Stimulated activated naive CD8-positive, alpha-beta T cell treated with anti-CD3 and anti-CD28 coated beads, Interleukin-15, amount 100 ng/mL, for 72 hours (primary cell): ENCODE results near the gene USP12.
"Not testable (repeated sequence)": the region's sequence is repeated elsewhere in the genome, so short reads cannot be mapped to it uniquely, and the experiment has no call there.

Source experiments
- ATAC-seq: fragments of 150-1000 bp; cut with Tn5 transposase; 2 replicates; pipeline ENCODE4 v1.10.0; 2021; ENCODE audit warnings: mild to moderate bottlenecking, moderate library complexity
- DNase-seq, 2 donors: peaks; one replicate each; pipeline ENCODE4 v3.0.0; 2021 to 2022
- H3K27ac Mint-ChIP-seq, 2 donors: one replicate each; pipeline ENCODE4 v1.8.0; 2022; ENCODE audit warnings: mild to moderate bottlenecking in 2 of 2, mixed read lengths in 2 of 2, moderate library complexity in 2 of 2
- H3K27me3 Mint-ChIP-seq: one replicate; pipeline ENCODE4 v1.8.0; 2022; ENCODE audit warnings: mixed read lengths
- H3K4me1 Mint-ChIP-seq: one replicate; pipeline ENCODE4 v1.8.0; 2022; ENCODE audit warnings: mild to moderate bottlenecking, mixed read lengths
- H3K4me3 Mint-ChIP-seq, 2 donors: one replicate each; pipeline ENCODE4 v1.8.0; 2022; ENCODE audit warnings: mild to moderate bottlenecking in 2 of 2, mixed read lengths in 2 of 2, moderate library complexity in 1 of 2
- H3K9me3 Mint-ChIP-seq, 2 donors: one replicate each; pipeline ENCODE4 v1.8.0; 2022; ENCODE audit warnings: mixed read lengths in 2 of 2

The USP12 gene

GRCh38 chr13:27141746-27142145, 29.9 kb downstream of the USP12 start:
- ATAC-seq, result no peak
- H3K4me1 Mint-ChIP-seq, result peaks cover 67% of the 10 kb centered on the region
- H3K9me3 Mint-ChIP-seq, result peaks cover 4 to 6% of the 10 kb centered on the region in 2 donors
- H3K27ac Mint-ChIP-seq, result no peak overlapping the region
- no peaks in the 10 kb centered on the region for H3K27me3 Mint-ChIP-seq
- no peak for DNase-seq
- no peak overlapping the region for H3K4me3 Mint-ChIP-seq

- not testable (repeated sequence) for H3K27me3 Mint-ChIP-seq, H3K4me3 Mint-ChIP-seq, ATAC-seq, H3K27ac Mint-ChIP-seq, H3K9me3 Mint-ChIP-seq, DNase-seq
- peaks cover 64% of the 10 kb centered on the region for H3K4me1 Mint-ChIP-seq
These were observed 30.5 kb downstream of the USP12 start for GRCh38 chr13:27141159-27141558.

- H3K9me3 Mint-ChIP-seq, result peaks cover 4 to 6% of the 10 kb centered on the region in 2 donors
- DNase-seq, result no peak
- no peak for ATAC-seq
- H3K4me3 Mint-ChIP-seq, result no peak overlapping the region
- no peaks in the 10 kb centered on the region for H3K27me3 Mint-ChIP-seq
- H3K27ac Mint-ChIP-seq, result no peak overlapping the region
- H3K4me1 Mint-ChIP-seq, result peaks cover 59% of the 10 kb centered on the region
These were observed 31.6 kb downstream of the USP12 start for GRCh38 chr13:27140060-27140459.

- H3K4me3 Mint-ChIP-seq, result no peak overlapping the region
- peaks cover 61% of the 10 kb centered on the region for H3K4me1 Mint-ChIP-seq
- no peak for ATAC-seq
- no peak for DNase-seq
- H3K27me3 Mint-ChIP-seq, result no peaks in the 10 kb centered on the region
- peaks cover 4 to 6% of the 10 kb centered on the region in 2 donors for H3K9me3 Mint-ChIP-seq
- H3K27ac Mint-ChIP-seq, result no peak overlapping the region
These were observed 32.0 kb downstream of the USP12 start for GRCh38 chr13:27139565-27139964.

GRCh38 chr13:27138457-27139093, 33.0 kb downstream of the USP12 start:
- H3K4me3 Mint-ChIP-seq, result no peak overlapping the region
- peak overlapping the region in 1 of 2 donors; percentile 38 for H3K27ac Mint-ChIP-seq
- DNase-seq (no peak), ATAC-seq (peak; percentile 49)
- H3K27me3 Mint-ChIP-seq, result no peaks in the 10 kb centered on the region
- H3K4me1 Mint-ChIP-seq, result peaks cover 68% of the 10 kb centered on the region
- H3K9me3 Mint-ChIP-seq, result peaks cover 2 to 6% of the 10 kb centered on the region in 2 donors

GRCh38 chr13:27137759-27138158, 33.9 kb downstream of the USP12 start:
- H3K27ac Mint-ChIP-seq, result no peak overlapping the region
- peaks cover 0 to 6% of the 10 kb centered on the region in 2 donors for H3K9me3 Mint-ChIP-seq
- H3K4me3 Mint-ChIP-seq, result no peak overlapping the region
- ATAC-seq, result no peak
- peaks cover 72% of the 10 kb centered on the region for H3K4me1 Mint-ChIP-seq
- DNase-seq, result no peak
- H3K27me3 Mint-ChIP-seq, result no peaks in the 10 kb centered on the region

GRCh38 chr13:27135023-27135422, 36.6 kb downstream of the USP12 start:
- ATAC-seq (no peak), DNase-seq (no peak)
- Mint-ChIP-seq H3K9me3 (no peaks in the 10 kb centered on the region), H3K4me1 (peaks cover 80% of the 10 kb centered on the region), H3K27me3 (no peaks in the 10 kb centered on the region), H3K27ac (peak overlapping the region in 1 of 2 donors; percentile 81), H3K4me3 (peak overlapping the region; percentile 31 to 39)

- Mint-ChIP-seq H3K9me3 (no peaks in the 10 kb centered on the region), H3K4me3 (peak overlapping the region in 1 of 2 donors; percentile 39), H3K27ac (peak overlapping the region in 1 of 2 donors; percentile 33), H3K4me1 (peaks cover 82% of the 10 kb centered on the region), H3K27me3 (no peaks in the 10 kb centered on the region)
- no peak for ATAC-seq
- no peak for DNase-seq
These were observed 37.7 kb downstream of the USP12 start for GRCh38 chr13:27133889-27134288.

- H3K4me1 Mint-ChIP-seq, result peaks cover 82% of the 10 kb centered on the region
- no peaks in the 10 kb centered on the region for H3K9me3 Mint-ChIP-seq
These were observed 39.1 kb downstream of the USP12 start for GRCh38 chr13:27132538-27132937.

GRCh38 chr13:27131906-27132305, 39.7 kb downstream of the USP12 start:
- ATAC-seq (no peak), DNase-seq (no peak)
- Mint-ChIP-seq H3K4me3 (peak overlapping the region; percentile 52 to 74), H3K27me3 (no peaks in the 10 kb centered on the region), H3K9me3 (no peaks in the 10 kb centered on the region), H3K4me1 (peaks cover 86% of the 10 kb centered on the region), H3K27ac (peak overlapping the region; percentile 59 to 94)

More at GRCh38 chr13:27132538-27132937, 39.1 kb downstream of the USP12 start:
- Mint-ChIP-seq H3K27me3 (no peaks in the 10 kb centered on the region), H3K27ac (peak overlapping the region; percentile 75 to 94), H3K4me3 (peak overlapping the region; percentile 52 to 74)
- DNase-seq (peak; percentile 28 to 49), ATAC-seq (peak; percentile 79)

GRCh38 chr13:27130979-27131623, 40.5 kb downstream of the USP12 start:
- Mint-ChIP-seq H3K4me3 (peak overlapping the region; percentile 67 to 81), H3K9me3 (no peaks in the 10 kb centered on the region), H3K4me1 (peaks cover 91% of the 10 kb centered on the region), H3K27ac (peak overlapping the region; percentile 59 to 94), H3K27me3 (no peaks in the 10 kb centered on the region)
- DNase-seq, result peak; percentile 74 to 88
- ATAC-seq, result peak; percentile 92

- Mint-ChIP-seq H3K27ac (peak overlapping the region in 1 of 2 donors; percentile 90), H3K4me3 (peak overlapping the region; percentile 67 to 81), H3K4me1 (peaks cover 93% of the 10 kb centered on the region), H3K27me3 (no peaks in the 10 kb centered on the region), H3K9me3 (no peaks in the 10 kb centered on the region)
- ATAC-seq (peak; percentile 2), DNase-seq (no peak)
These were observed 41.2 kb downstream of the USP12 start for GRCh38 chr13:27130223-27130978.

- Mint-ChIP-seq H3K27me3 (no peaks in the 10 kb centered on the region), H3K4me3 (peak overlapping the region; percentile 42 to 64), H3K27ac (peak overlapping the region; percentile 14 to 59), H3K9me3 (peaks cover 6 to 8% of the 10 kb centered on the region in 2 donors), H3K4me1 (peaks cover 88% of the 10 kb centered on the region)
- ATAC-seq (no peak), DNase-seq (no peak)
These were observed 42.6 kb downstream of the USP12 start for GRCh38 chr13:27128825-27129627.

GRCh38 chr13:27126859-27127258, 44.8 kb downstream of the USP12 start:
- H3K27me3 Mint-ChIP-seq, result no peaks in the 10 kb centered on the region
- H3K4me1 Mint-ChIP-seq, result peaks cover 73% of the 10 kb centered on the region
- no peak overlapping the region for H3K27ac Mint-ChIP-seq
- peaks cover 13 to 25% of the 10 kb centered on the region in 2 donors for H3K9me3 Mint-ChIP-seq
- DNase-seq (no peak), ATAC-seq (no peak)
- H3K4me3 Mint-ChIP-seq, result peak overlapping the region in 1 of 2 donors; percentile 23
